Adipose tissue (tissue), 3 donors: Measurements from ENCODE around the gene ZMIZ1. TPM values are rescaled to one million over a fixed set of nuclear protein-coding genes. Genes with fewer than 3 reads are reported as not detected.

Source experiments
- H3K27ac ChIP-seq: one replicate; pipeline ENCODE4 v1.5.1; 2013; ENCODE audit warnings: low read depth, low read length
- WGBS, 3 donors: extraction: QIAGEN DNeasy Blood & Tissue Kit; methylation state at CpG; one replicate each; pipeline ENCODE4 v1.1.7; 2013; 5-methylcytosine and 5-hydroxymethylcytosine counted together
- polyA plus RNA-seq, 3 donors: library from polyadenylated mRNA; stranded (reverse); fragments of 200-250 nt; gene quantifications; one replicate each; pipeline ENCODE4 v1.2.3, GENCODE V29; 2013
- donor health status: healthy with polysubstance abuse.
- donor health status: Bipolar disorder and iron deficiency.
- donor health status: healthy.

ZMIZ1 gene
- polyA plus RNA-seq, 3 donors, result 17.4 to 37.1 (median 26.1) TPM

DNA sequence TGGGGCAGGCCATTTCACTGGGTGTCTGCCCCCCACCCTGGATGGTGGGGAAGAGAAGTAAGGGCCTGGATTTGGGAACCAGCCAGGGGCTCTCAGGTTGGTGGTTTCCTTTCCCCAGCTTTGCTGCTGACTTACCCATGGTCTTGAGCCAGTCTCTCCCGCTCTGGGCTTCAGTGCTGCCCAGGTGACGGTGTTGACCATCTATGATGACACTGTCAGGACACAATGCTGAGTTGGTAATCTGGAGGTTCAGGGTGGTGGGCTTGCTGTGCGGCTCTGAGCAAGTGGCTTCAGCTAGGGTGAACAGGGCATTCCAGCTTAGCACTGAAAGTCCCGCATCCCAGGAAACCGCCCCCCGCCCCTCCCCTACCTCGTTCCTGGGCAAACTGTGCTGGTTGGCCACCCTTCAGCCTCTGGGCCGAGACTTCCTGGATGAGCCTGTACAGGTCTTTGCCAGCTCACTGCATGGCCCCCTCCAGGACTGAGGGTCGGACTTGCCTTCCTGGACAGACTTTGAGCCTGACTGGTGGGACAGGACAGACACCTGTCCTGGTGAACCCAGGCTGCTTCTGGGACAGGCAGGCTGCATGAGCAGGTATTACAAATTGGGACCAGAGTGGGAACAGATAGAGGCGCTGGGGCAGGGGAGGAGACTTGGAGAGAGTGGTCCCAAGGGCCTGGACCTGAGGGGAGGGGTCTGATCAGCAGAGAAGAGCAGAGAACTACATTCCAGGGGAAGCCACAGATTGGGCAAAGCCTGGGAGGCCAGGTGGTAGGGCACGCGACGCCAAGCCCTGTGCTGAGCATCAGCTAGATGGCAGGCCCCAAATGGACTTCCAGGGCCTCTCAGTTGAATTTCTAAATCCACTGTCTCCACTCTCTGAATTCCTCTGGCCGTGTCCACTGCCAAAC lies 19.9 kb upstream of the ZMIZ1 start:
- WGBS, 3 donors, result 75 to 83% (median 79%) methylated on average over 14 of the region's 14 CpGs
- H3K27ac ChIP-seq, result no peak overlapping the region

GRCh38 chr10:79049931-79050895 lies 18.6 kb upstream of the ZMIZ1 start:
- no peak overlapping the region for H3K27ac ChIP-seq
- WGBS, 3 donors, result 80 to 93% (median 93%) methylated on average over 15 of the region's 15 CpGs

DNA sequence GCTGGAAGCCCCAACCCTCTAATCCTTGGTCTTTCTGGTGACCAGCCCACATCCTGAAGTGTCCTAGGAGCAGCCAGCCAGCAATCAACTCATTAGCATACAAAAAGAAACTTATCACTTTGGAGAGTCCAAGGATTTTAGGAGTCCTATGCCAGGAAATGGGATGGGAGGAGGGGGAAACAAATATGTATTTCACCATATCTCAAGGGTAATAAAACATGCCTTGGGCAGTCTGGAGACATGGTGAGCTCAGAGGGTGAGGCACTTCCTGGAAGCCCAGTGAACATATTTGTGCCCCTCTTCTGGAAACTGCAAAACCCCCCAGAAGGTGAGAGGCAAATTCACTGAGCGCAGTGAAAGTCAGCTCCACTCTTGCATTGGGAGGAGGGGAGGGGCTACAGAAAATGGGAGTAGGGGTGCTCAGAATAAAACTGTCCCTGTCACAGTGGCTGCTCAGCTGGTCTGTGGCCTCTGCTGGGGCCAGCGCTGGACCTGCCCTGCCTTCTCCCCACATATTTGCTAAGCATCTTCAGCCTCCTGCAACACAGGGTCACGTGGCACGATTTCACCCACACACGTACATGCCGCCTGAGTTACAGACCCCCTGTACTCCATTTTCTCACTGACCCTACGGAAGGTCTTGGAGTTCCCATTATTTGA lies 17.7 kb upstream of the ZMIZ1 start:
- H3K27ac ChIP-seq, result no peak overlapping the region
- 80 to 98% (median 80%) methylated on average over 7 of the region's 7 CpGs for WGBS, 3 donors

DNA sequence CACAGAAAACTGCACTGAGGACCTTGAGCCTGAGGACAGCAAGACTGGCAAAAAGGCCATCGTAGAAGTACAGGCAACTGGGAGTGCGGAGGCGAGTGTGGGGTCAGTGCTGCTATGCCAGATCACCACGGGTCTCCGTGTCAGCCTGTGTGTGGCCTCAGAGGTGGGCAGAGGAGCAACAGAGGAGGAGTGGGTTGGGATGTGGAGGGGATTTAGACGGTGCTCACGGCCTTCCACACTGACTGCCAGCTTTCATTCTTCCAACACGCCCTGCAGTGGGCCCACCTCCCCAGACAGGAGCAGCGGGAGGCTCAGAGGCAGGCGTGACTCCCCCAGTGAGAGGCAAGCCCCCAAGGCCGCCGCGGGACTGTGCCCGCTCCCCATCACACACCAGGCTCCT lies 17.0 kb upstream of the ZMIZ1 start:
- WGBS, 3 donors, result 85 to 88% (median 85%) methylated on average over 14 of the region's 14 CpGs
- H3K27ac ChIP-seq, result no peak overlapping the region

GRCh38 chr10:79052291-79053080 lies 16.3 kb upstream of the ZMIZ1 start:
- WGBS, 3 donors, result 60 to 64% (median 61%) methylated on average over 12 of the region's 12 CpGs

GRCh38 chr10:79053081-79053434 lies 15.7 kb upstream of the ZMIZ1 start:
- no peak overlapping the region for H3K27ac ChIP-seq
- 95 to 99% (median 97%) methylated on average over 4 of the region's 4 CpGs for WGBS, 3 donors

More at GRCh38 chr10:79052291-79053080, 16.3 kb upstream of the ZMIZ1 start:
- no peak overlapping the region for H3K27ac ChIP-seq

DNA sequence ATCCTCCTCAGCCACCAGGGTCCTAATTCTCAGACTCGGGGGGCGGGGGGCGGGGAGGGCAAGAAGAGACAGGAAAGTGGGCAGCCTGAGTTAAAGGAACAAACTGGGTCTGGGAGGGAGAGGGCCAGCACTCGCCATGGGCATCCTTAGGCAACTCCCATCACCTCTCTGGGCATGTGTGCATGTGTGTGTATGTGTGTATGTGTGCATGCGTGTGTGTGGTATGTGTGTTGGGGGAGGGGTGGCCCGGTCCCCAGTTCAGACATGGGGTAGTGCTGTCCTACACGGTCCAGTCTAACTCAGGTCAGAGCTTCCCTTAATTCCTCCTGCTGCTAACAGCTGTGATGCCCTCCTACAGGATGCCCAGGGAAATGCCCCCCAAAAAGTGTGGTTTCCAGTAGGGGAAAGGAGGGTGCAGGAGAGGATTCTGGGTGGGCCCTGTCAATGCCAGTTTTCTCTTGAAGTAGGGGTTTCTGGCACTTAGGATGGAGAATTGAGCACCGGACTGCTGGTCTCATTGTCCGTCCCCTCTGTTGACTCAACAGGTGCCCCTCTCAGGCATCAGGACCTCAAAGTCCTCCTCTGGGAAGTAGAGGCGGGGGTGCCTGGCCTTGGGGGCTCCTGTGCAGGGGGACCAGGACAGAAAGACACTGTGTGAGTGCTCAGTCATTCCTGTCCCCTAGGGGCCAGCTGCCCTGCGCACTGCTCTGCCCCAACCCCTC lies 15.1 kb upstream of the ZMIZ1 start:
- WGBS, 3 donors, result 85 to 94% (median 86%) methylated on average over 11 of the region's 11 CpGs

GRCh38 chr10:79054203-79055099 lies 14.3 kb upstream of the ZMIZ1 start:
- 62 to 88% (median 85%) methylated on average over 13 of the region's 13 CpGs for WGBS, 3 donors
- no peak overlapping the region for H3K27ac ChIP-seq

More for the DNA sequence above, 15.1 kb upstream of the ZMIZ1 start:
- H3K27ac ChIP-seq, result no peak overlapping the region

- WGBS, 3 donors, result 94 to 96% (median 95%) methylated on average over 10 of the region's 10 CpGs
- H3K27ac ChIP-seq, result no peak overlapping the region
Observed at GRCh38 chr10:79055100-79055782, 13.5 kb upstream of the ZMIZ1 start.

- WGBS, 3 donors, result 92 to 98% (median 93%) methylated on average over 4 of the region's 4 CpGs
- H3K27ac ChIP-seq, result no peak overlapping the region
Observed at GRCh38 chr10:79055892-79056291, 12.9 kb upstream of the ZMIZ1 start.

- 91 to 95% (median 92%) methylated on average over 8 of the region's 8 CpGs for WGBS, 3 donors
- no peak overlapping the region for H3K27ac ChIP-seq
Observed at GRCh38 chr10:79056361-79056735, 12.4 kb upstream of the ZMIZ1 start.

DNA sequence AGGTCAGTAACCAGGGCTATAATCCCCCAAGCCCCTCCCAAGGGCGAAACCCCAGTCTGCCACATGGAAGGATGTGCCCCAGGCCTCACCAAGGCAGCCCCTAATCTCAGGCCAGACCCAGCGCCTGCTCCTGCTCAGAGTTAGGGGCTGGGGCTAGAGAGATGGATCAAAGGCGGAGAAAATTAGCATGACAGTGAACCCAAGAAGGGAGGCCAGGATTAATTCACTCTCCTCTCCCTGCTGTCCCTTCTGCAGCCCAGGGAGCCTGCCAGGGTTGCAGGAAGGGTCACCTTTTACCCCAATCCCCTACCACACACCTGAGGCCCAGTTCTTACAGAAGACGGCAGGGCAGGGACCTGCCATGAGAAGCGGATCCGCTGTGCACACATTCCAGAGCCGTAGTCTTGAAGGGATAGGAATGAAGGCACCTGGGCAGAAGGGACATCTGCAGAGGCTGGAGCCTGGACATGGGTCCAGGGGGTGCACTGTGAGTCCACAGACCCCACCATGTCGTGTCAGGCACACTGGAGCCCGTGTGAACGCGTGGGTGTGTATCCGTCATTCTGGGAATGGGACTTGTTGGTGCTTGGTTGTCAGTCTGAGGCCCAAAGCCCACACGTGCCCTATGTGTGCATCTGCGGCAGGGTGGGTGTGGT lies 11.9 kb upstream of the ZMIZ1 start:
- WGBS, 3 donors, result 88 to 95% (median 89%) methylated on average over 14 of the region's 14 CpGs
- no peak overlapping the region for H3K27ac ChIP-seq

DNA sequence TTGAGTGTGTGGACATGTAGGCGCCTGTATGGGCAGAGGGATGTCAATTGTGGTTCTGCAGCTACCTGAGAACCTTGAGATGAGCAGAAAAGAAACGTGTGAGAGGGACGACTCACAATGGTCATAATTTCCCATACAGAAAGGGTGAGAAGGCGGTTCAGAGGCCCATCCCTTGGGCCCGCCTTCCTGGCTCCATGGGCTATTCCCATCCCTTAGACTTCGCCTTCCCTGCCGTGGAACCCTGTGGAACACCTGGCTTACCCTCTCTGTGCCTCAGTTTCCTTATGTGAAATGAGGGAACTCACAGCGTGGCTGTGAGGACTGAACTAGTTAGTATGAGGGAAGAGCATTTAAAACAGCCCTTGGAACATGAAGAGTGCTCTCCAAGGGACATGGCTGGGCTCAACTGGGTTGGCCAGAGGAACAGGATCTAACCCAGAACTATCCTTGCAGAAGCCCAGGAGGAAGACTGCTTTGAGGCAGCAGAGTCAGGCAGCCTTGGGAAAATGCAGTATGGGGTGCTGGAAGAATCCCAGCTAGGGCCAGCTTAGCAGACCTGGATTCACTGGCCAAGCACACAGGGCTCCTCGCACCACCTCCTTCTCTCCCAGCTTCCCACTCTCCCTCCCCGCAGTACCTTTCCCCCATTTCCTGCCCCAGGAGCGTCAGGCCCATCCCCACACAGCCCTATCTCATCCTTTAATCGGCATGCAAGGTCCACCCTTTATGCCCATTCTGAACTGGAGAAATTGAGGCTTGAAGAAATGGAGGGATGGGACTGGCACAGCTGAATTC lies 11.1 kb upstream of the ZMIZ1 start:
- WGBS, 3 donors, result 77 to 83% (median 79%) methylated on average over 12 of the region's 12 CpGs

DNA sequence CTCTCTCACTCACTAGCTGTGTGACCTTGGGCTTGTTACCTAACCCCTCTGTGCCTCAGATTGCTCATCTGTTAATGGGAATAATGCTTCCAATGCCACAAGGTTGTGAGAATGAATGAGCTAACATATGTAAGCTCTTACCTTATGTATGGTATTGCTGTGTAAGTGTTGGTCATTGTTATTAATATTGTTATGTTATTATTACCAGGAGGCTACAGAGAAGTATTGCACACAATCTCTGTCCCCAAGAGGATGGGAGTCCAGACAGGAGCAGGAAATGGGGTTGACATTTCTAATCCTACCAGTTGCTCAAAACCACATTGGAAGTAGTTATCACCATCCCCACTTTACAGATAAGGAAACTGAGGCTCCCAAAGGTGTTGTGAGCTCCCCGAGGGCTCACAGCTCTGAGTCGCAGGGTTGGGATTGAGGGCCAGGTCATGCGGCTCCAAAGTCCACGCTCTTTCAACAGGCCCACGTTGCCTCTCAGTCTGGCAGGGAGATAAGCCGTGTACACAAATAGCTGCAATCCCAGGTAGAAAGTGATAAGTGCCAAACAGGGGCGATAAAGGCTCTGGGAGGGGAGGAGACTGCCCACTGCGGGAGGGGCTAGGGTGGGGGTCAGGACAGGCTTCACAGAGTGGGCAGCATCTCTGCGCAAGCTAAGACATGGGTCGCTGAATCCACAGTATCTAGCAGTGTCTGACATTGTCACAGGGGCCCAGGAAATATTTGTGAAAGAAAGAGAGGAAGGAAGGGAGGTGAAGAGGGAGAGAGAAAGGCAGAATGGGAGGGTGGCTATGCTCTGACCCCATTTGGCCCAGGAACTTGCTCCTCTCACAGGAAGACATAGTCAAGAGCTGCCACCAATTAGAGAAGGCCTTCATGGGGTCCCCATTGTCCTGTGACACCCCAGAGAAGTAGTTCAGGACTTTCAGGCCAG lies 9.6 kb upstream of the ZMIZ1 start:
- 35 to 86% (median 83%) methylated on average over 10 of the region's 10 CpGs for WGBS, 3 donors
- H3K27ac ChIP-seq, result no peak overlapping the region

More for the DNA sequence above, 11.1 kb upstream of the ZMIZ1 start:
- H3K27ac ChIP-seq, result no peak overlapping the region
